Sigmoid colon (tissue), 7 donors: ENCODE measurements around the gene COASY. TPM values are rescaled to one million over a fixed set of nuclear protein-coding genes. Genes with fewer than 3 reads are reported as not detected.
A peak's percentile ranks its signal among the peaks of the same experiment; 100 is the strongest.
"Not testable (repeated sequence)": the region's sequence is repeated elsewhere in the genome, so short reads cannot be mapped to it uniquely, and the experiment has no call there.

Experiments used
- DNase-seq: peaks from one replicate; pipeline ENCODE4 v3.0.0-alpha.2; 2019
- H3K27ac ChIP-seq, 4 donors: fragments of 200-600 bp; sonication (generic); one replicate each; pipeline ENCODE4 v1.5.1; 2016 to 2019; ENCODE audit warnings: mild to moderate bottlenecking in 1 of 4
- H3K27me3 ChIP-seq, 3 donors: fragments of 200-600 bp; sonication (generic); one replicate each; pipeline ENCODE4 v1.5.1; 2019; ENCODE audit warnings: mild to moderate bottlenecking in 1 of 3
- H3K36me3 ChIP-seq, 4 donors: fragments of 200-600 bp; sonication (generic); one replicate each; pipeline ENCODE4 v1.5.1; 2016 to 2019
- H3K4me1 ChIP-seq, 4 donors: fragments of 200-600 bp; sonication (generic); one replicate each; pipeline ENCODE4 v1.5.1; 2017 to 2019
- H3K4me3 ChIP-seq, 4 donors: fragments of 200-600 bp; sonication (generic); one replicate each; pipeline ENCODE4 v1.5.1; 2017 to 2019; ENCODE audit warnings: mild to moderate bottlenecking in 2 of 4, moderate library complexity in 1 of 4
- H3K9me3 ChIP-seq, 4 donors: fragments of 200-600 bp in 3 of 4; sonication (generic) in 3 of 4; one replicate each; pipeline versions ENCODE4 v1.5.1 to v1.6.1; 2013 to 2019
- EP300 ChIP-seq, 4 donors: sonication (generic); formaldehyde crosslinking; IDR thresholded peaks; one replicate each; pipeline ENCODE4 v1.6.1; 2017; ENCODE audit warnings: antibody characterized with exemption in 4 of 4
- POLR2A ChIP-seq, 2 donors: fragments of 450-650 bp; IDR thresholded peaks; one replicate each; pipeline ENCODE4 v1.6.1; 2016; ENCODE audit warnings: antibody characterized with exemption in 2 of 2, mild to moderate bottlenecking in 2 of 2, moderate library complexity in 2 of 2
- POLR2AphosphoS5 ChIP-seq, 4 donors: sonication (generic); formaldehyde crosslinking; IDR thresholded peaks; one replicate each; pipeline ENCODE4 v1.6.1; 2017; ENCODE audit warnings: antibody characterized with exemption in 4 of 4
- WGBS, 2 donors: extraction: QIAGEN DNeasy Blood & Tissue Kit; methylation state at CpG; one replicate each; pipeline ENCODE4 v1.1.7; 2013; 5-methylcytosine and 5-hydroxymethylcytosine counted together
- intact Hi-C: fragments of 100-400 bp; cut with DNase I; formaldehyde crosslinking; loops from one replicate; pipeline ENCODE4 v1.15.1; 2023
- polyA plus RNA-seq, 3 donors: library from polyadenylated mRNA; stranded (reverse); fragments of 200-250 nt; gene quantifications; one replicate each; pipeline ENCODE4 v1.2.3, GENCODE V29; 2013
- total RNA-seq, 4 donors: library from RNA; depleted of rRNA; stranded (reverse); fragments of >200 nt; gene quantifications; one replicate each; pipeline ENCODE4 v1.1.0, GENCODE V29; 2016
- TF ChIP-seq, protein P1 (sequence below), 4 experiments: fragments of 450-650 bp in 3 of 4; fragments of 200-600 bp in 1 of 4; IDR thresholded peaks; one replicate each; pipeline ENCODE4 v1.5.1; 2016 to 2019; ENCODE audit warnings: antibody characterized with exemption in 4 of 4, mild to moderate bottlenecking in 3 of 4, moderate library complexity in 2 of 4
- donor health status: healthy with polysubstance abuse.
- donor health status: Bipolar disorder and iron deficiency.
- donor health status: healthy.

Gene COASY
- total and polyA plus RNA-seq, 7 donors: 14.3 to 98.9 (median 17.5) TPM

DNA sequence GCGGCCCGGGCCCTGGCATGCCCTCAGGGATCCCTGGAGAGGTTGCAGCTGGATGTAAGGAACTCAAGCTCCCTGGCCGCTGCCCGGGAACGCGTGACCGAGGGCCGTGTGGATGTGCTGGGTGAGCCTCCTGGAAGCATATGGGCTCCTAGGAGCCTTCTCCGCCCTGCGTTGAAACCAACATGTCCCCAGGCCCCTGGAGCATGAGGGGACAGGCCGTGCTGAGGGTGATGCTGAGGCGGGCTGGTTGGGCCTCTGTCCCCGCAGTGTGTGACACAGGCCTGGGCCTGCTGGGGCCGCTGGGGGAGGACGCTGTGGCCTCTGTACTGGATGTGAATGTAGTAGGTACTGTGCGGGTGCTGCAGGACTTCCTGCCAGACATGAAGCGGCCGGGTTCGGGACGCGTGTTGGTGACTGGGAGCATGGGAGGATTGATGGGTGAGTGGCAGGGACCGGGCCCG is 14.9 kb upstream of the COASY start:
- Histone ChIP-seq H3K27me3 (peaks cover 0 to 7% (median 0%) of the 10 kb centered on the region in 3 donors), H3K27ac (no peak overlapping the region), H3K4me1 (peaks cover 0 to 12% (median 6%) of the 10 kb centered on the region in 4 donors), H3K9me3 (no peaks in the 10 kb centered on the region), H3K4me3 (no peak overlapping the region), H3K36me3 (peaks cover 0 to 28% (median 8%) of the 10 kb centered on the region in 4 donors)
- intact Hi-C loops: no loop called here
- no peak for DNase-seq
- WGBS, 2 donors: 91% methylated on average over 23 of the region's 23 CpGs
- TF ChIP-seq, protein P1, sequence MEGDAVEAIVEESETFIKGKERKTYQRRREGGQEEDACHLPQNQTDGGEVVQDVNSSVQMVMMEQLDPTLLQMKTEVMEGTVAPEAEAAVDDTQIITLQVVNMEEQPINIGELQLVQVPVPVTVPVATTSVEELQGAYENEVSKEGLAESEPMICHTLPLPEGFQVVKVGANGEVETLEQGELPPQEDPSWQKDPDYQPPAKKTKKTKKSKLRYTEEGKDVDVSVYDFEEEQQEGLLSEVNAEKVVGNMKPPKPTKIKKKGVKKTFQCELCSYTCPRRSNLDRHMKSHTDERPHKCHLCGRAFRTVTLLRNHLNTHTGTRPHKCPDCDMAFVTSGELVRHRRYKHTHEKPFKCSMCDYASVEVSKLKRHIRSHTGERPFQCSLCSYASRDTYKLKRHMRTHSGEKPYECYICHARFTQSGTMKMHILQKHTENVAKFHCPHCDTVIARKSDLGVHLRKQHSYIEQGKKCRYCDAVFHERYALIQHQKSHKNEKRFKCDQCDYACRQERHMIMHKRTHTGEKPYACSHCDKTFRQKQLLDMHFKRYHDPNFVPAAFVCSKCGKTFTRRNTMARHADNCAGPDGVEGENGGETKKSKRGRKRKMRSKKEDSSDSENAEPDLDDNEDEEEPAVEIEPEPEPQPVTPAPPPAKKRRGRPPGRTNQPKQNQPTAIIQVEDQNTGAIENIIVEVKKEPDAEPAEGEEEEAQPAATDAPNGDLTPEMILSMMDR (IDR thresholded peaks at IDR 0.05): no peak
- TF ChIP-seq POLR2A (IDR thresholded peaks at IDR 0.05): no peak
- TF ChIP-seq POLR2AphosphoS5 (IDR thresholded peaks at IDR 0.05): no peak
- TF ChIP-seq EP300 (IDR thresholded peaks at IDR 0.05): no peak

DNA sequence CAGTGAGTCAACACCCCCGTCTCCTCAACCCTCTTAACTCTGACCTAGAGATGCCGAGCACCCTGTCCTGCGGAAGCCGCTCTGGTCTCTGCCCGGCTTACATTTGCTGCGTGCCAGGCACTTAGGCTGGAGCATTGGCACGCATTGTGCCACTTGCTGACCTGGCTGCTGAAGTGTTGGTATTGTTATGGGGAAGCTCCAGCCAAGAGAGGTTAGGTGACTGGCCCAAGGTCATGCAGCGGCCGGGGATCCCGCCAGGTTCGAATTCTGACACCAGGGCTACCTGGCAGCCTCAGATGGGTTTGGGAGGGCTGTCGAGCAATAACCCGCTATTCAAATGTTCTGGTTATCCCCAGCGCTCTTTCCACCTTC is 14.3 kb upstream of the COASY start:
- Histone ChIP-seq H3K27ac (no peak overlapping the region), H3K36me3 (peaks cover 0 to 22% (median 3%) of the 10 kb centered on the region in 4 donors), H3K4me3 (no peak overlapping the region), H3K4me1 (peaks cover 0 to 17% (median 7%) of the 10 kb centered on the region in 4 donors), H3K9me3 (no peaks in the 10 kb centered on the region), H3K27me3 (peaks cover 0 to 7% (median 0%) of the 10 kb centered on the region in 3 donors)
- TF ChIP-seq EP300 (IDR thresholded peaks at IDR 0.05) (no peak), POLR2A (IDR thresholded peaks at IDR 0.05) (no peak), POLR2AphosphoS5 (IDR thresholded peaks at IDR 0.05) (no peak)
- TF ChIP-seq, protein P1 (IDR thresholded peaks at IDR 0.05): no peak
- no peak for DNase-seq
- intact Hi-C loops: no loop called here
- WGBS, 2 donors: 72 to 89% methylated on average over 14 of the region's 14 CpGs

GRCh38 chr17:42548070-42548837 is 13.7 kb upstream of the COASY start:
- peak overlapping the region in 3 of 4 donors; percentile 20 to 31 (median 27) for H3K4me3 ChIP-seq
- WGBS, 2 donors: 6 to 17% methylated on average over 74 of the region's 74 CpGs
- DNase-seq: no peak
- H3K9me3 ChIP-seq: no peaks in the 10 kb centered on the region
- no peak for TF ChIP-seq POLR2A (IDR thresholded peaks at IDR 0.05)
- no peak for TF ChIP-seq EP300 (IDR thresholded peaks at IDR 0.05)
- TF ChIP-seq, protein P1 (IDR thresholded peaks at IDR 0.05): peak in 1 of 4 experiments; percentile 17
- peak in 2 of 4 donors; percentile 6 to 31 for TF ChIP-seq POLR2AphosphoS5 (IDR thresholded peaks at IDR 0.05)
- H3K4me1 ChIP-seq: peaks cover 0 to 23% (median 12%) of the 10 kb centered on the region in 4 donors
- peaks cover 0 to 16% (median under 1%) of the 10 kb centered on the region in 4 donors for H3K36me3 ChIP-seq
- H3K27ac ChIP-seq: no peak overlapping the region
- intact Hi-C loops: no loop called here
- peaks cover 0 to 7% (median 0%) of the 10 kb centered on the region in 3 donors for H3K27me3 ChIP-seq

DNA sequence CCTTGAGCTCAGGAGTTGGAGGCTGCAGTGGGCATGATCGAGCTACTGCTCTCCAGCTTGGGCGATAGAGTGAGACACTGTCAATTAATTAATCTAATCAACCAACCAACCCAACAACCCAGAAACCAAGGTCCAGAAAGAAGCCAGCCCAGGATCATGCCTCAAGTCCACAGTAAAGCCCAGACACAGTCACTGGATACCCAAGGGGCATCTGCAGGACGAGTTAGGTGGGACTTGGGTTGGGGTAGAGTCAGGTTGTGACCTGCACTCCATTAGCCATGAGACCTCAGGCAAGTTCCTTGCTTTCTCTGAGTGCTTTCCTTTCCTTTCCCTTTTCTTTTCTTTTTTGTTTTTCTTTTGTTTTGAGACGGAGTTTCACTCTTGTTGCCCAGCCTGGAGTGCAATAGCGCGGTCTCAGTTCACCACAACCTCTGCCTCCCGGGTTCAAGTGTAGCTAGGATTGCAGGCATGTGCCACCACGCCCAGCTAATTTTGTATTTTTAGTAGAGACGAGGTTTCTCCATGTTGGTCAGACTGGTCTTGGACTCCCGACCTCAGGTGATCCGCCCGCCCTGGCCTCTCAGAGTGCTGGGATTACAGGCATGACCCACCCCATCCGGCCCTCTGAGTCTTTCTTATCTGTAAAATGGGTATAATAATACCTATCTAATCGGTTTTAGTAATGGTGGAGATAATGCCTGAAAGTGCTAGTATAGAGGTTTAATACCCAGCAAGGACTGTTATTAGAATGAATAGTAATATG is 12.8 kb upstream of the COASY start:
- WGBS, 2 donors: 48 to 83% methylated on average over 14 of the region's 14 CpGs
- Histone ChIP-seq H3K4me1 (peaks cover 0 to 32% (median 21%) of the 10 kb centered on the region in 4 donors), H3K27ac (no peak overlapping the region), H3K4me3 (no peak overlapping the region), H3K27me3 (peaks cover 0 to 7% (median 0%) of the 10 kb centered on the region in 3 donors), H3K36me3 (peaks cover 0 to 7% (median 0%) of the 10 kb centered on the region in 4 donors), H3K9me3 (no peaks in the 10 kb centered on the region)
- DNase-seq: no peak
- intact Hi-C loops: no loop called here
- TF ChIP-seq, protein P1 (IDR thresholded peaks at IDR 0.05): no peak
- no peak for TF ChIP-seq POLR2AphosphoS5 (IDR thresholded peaks at IDR 0.05)
- no peak for TF ChIP-seq POLR2A (IDR thresholded peaks at IDR 0.05)
- no peak for TF ChIP-seq EP300 (IDR thresholded peaks at IDR 0.05)

- WGBS, 2 donors: 90 to 93% methylated on average over 15 of the region's 15 CpGs
- DNase-seq, H3K27me3 ChIP-seq, H3K36me3 ChIP-seq, H3K9me3 ChIP-seq, intact Hi-C loops: not testable (repeated sequence)
- Histone ChIP-seq H3K4me1 (peaks cover 0 to 43% (median 34%) of the 10 kb centered on the region in 4 donors), H3K4me3 (peak within 1 kb of the TSS in 3 of 4 donors; percentile 75 to 81 (median 77)), H3K27ac (peak within 1 kb of the TSS in 2 of 4 donors; percentile 84 to 87)
Measured at GRCh38 chr17:42552736-42553135, 9.2 kb upstream of the COASY start, which contains the start of gene HSD17B1. Gene HSD17B1, plus strand, starts transcription at chr17:42552923. Its CDS starts 11 bp downstream, at chr17:42552934.
